Measurements from ENCODE around the gene CHM.

CHM gene

DNA sequence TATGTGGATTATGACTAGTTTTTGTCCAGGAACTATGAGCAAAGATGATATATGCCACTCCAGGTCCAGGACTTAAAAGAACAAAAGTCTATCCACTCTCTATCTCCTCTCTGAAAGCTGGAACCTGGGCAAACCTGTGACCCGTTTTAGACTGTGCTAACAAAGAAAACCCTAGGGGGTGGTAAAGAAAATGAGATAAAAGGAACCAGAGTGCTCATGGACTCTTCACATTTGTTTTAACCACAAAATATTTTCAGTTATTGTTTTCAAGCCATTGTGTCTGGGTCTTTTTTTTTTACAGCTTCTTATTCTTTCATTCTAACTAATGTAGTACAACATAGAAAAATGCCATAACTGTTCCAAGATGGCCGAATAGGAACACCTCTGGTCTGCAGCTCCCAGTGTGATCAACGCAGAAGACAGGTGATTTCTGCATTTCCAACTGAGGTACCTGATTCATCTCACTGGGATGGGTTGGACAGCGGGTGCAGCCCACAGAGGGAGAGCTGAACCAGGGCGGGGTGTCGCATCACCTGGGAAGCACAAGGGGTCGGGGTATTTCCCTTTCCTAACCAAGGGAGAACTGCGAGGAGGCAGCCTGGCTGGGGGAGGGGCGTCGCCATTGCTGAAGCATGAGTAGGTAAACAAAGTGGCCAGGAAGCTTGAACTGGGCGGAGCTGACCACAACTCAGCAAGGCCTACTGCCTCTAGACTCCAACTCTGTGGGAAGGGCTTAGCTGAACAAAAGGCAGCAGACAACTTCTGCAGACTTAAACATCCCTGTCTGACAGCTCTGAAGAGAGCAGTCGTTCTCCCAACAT, 45.1 kb downstream of the CHM start:
- no peak for TF ChIP-seq POLR2AphosphoS5 (IDR thresholded peaks at IDR 0.05; ENCODE audit: low read depth, low read length)
- no peak for TF ChIP-seq POLR2A (IDR thresholded peaks at IDR 0.05; ENCODE audit: low read depth, low read length)
- TF ChIP-seq TAF1 (IDR thresholded peaks at IDR 0.05; ENCODE audit: low read depth, low read length) = no peak
- TF ChIP-seq PAX5 (IDR thresholded peaks at IDR 0.05; ENCODE audit: insufficient read depth, low read length, severe bottlenecking) = no peak
- TF ChIP-seq SPI1 (IDR thresholded peaks at IDR 0.05; ENCODE audit: low read depth, low read length) = no peak
- no peak for TF ChIP-seq POU2F2 (IDR thresholded peaks at IDR 0.05; ENCODE audit: low read depth, low read length)
- DNase-seq (ENCODE audit: insufficient read length, low spot score) = no peak
- FAIRE-seq = no peak

DNA sequence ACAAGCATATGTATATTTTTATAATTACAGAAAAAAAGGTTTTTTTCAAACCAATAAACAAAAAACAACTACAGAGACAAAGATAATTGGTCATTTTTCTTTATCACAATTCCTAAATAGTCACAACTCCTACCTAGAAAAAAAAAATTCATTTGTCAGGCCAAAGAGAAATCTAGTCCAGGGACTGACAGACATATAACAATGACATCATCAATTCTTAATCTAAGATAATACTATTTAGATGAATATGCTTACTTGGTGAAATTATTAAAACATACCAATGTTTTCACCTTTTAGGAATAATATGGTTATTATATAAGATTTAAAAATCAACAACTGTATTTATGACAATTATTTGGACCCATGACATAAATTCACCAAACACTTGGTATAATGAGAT, 48.4 kb downstream of the CHM start:
- no peak for TF ChIP-seq TAF1 (IDR thresholded peaks at IDR 0.05; ENCODE audit: low read depth, low read length)
- TF ChIP-seq PAX5 (IDR thresholded peaks at IDR 0.05; ENCODE audit: insufficient read depth, low read length, severe bottlenecking) = no peak
- no peak for TF ChIP-seq POLR2AphosphoS5 (IDR thresholded peaks at IDR 0.05; ENCODE audit: low read depth, low read length)
- no peak for TF ChIP-seq POLR2A (IDR thresholded peaks at IDR 0.05; ENCODE audit: low read depth, low read length)
- no peak for TF ChIP-seq SPI1 (IDR thresholded peaks at IDR 0.05; ENCODE audit: low read depth, low read length)
- TF ChIP-seq POU2F2 (IDR thresholded peaks at IDR 0.05; ENCODE audit: low read depth, low read length) = no peak
- DNase-seq (ENCODE audit: insufficient read length, low spot score) (no peak), FAIRE-seq (no peak)

DNA sequence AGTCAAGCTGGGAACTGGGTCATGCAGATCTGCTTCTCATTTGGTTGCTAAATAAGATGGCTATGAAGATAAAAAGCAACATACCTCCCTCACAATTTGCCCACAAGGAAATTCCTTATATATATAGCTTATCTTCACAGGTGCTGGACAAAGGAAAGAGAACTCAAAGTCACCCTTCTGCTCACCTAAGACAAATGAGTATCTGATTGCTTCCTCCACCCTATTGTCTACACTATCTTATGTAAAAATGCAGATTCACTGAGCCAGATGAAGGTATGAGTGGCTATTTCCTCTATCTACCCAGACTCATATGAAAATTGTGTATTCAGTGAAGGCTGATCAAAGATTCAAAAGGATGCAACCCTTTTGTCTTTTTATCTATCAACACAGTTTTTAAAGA, 50.8 kb downstream of the CHM start:
- FAIRE-seq (no peak), DNase-seq (ENCODE audit: insufficient read length, low spot score) (no peak)
- TF ChIP-seq POU2F2 (IDR thresholded peaks at IDR 0.05; ENCODE audit: low read depth, low read length) (no peak), POLR2A (IDR thresholded peaks at IDR 0.05; ENCODE audit: low read depth, low read length) (no peak), SPI1 (IDR thresholded peaks at IDR 0.05; ENCODE audit: low read depth, low read length) (no peak), TAF1 (IDR thresholded peaks at IDR 0.05; ENCODE audit: low read depth, low read length) (no peak), PAX5 (IDR thresholded peaks at IDR 0.05; ENCODE audit: insufficient read depth, low read length, severe bottlenecking) (no peak), POLR2AphosphoS5 (IDR thresholded peaks at IDR 0.05; ENCODE audit: low read depth, low read length) (no peak)

DNA sequence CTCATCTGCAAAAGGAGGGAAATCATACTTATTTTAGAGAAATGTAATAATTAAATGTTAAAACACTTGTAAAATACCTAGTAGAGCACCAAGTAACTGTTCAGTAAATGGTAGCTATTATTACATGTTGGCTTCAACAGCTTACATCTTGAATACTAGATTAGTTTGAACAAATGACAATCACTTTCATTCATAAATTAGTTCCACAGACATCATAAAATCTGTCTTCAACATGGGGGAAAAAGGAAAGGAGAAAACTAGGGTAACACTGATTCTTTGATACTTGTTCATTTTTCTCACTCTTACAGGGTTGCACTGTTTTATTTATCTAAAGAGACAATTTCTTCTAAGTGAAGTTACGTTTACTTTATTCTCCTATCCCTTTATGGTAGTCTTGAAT, 51.7 kb downstream of the CHM start:
- TF ChIP-seq POLR2A (IDR thresholded peaks at IDR 0.05; ENCODE audit: low read depth, low read length) = no peak
- TF ChIP-seq SPI1 (IDR thresholded peaks at IDR 0.05; ENCODE audit: low read depth, low read length) = no peak
- no peak for TF ChIP-seq PAX5 (IDR thresholded peaks at IDR 0.05; ENCODE audit: insufficient read depth, low read length, severe bottlenecking)
- no peak for TF ChIP-seq TAF1 (IDR thresholded peaks at IDR 0.05; ENCODE audit: low read depth, low read length)
- no peak for TF ChIP-seq POU2F2 (IDR thresholded peaks at IDR 0.05; ENCODE audit: low read depth, low read length)
- no peak for TF ChIP-seq POLR2AphosphoS5 (IDR thresholded peaks at IDR 0.05; ENCODE audit: low read depth, low read length)
- DNase-seq (ENCODE audit: insufficient read length, low spot score) = no peak
- FAIRE-seq = no peak

DNA sequence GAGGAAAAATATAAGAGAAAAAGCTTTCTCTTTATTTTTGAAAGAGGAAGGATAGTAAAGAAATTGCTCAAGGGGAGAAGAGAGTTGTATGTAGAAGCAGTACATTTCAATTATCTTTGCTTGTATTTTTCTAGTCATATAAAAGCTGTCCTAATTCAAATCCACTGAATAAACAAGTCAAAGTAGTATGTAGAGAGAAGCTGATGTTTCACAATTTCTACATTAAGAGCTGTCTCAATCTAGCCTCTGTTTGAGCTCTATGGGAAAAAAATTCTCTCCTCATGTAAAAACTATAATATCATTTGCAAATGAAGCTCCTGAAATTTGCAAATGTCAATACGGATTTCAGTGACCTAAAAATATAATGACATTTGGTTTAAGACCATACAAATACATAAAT, 52.6 kb downstream of the CHM start:
- no peak for TF ChIP-seq POLR2AphosphoS5 (IDR thresholded peaks at IDR 0.05; ENCODE audit: low read depth, low read length)
- TF ChIP-seq SPI1 (IDR thresholded peaks at IDR 0.05; ENCODE audit: low read depth, low read length) = no peak
- TF ChIP-seq POU2F2 (IDR thresholded peaks at IDR 0.05; ENCODE audit: low read depth, low read length) = no peak
- TF ChIP-seq TAF1 (IDR thresholded peaks at IDR 0.05; ENCODE audit: low read depth, low read length) = no peak
- no peak for TF ChIP-seq POLR2A (IDR thresholded peaks at IDR 0.05; ENCODE audit: low read depth, low read length)
- DNase-seq (ENCODE audit: insufficient read length, low spot score) = no peak
- no peak for FAIRE-seq

DNA sequence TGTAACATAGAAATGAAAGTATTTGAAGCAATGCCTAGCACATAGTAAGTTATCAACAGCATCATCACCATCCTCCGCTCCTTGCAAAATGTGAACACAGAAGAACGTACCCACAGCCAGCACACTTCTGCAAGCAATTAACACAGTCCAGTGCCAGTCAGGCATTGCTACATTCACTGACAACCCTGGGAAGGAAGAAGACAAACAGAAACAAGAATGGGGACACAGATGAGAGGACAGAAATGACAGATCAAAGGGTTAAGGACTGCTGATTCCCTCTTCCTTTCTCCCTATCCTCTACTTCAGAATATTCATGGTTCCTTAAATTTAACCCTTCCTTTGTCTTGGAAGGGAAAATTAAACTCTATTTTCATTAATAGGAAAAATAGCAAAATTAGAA, 53.1 kb downstream of the CHM start:
- no peak for DNase-seq (ENCODE audit: insufficient read length, low spot score)
- no peak for TF ChIP-seq SPI1 (IDR thresholded peaks at IDR 0.05; ENCODE audit: low read depth, low read length)
- no peak for TF ChIP-seq POLR2A (IDR thresholded peaks at IDR 0.05; ENCODE audit: low read depth, low read length)
- TF ChIP-seq POLR2AphosphoS5 (IDR thresholded peaks at IDR 0.05; ENCODE audit: low read depth, low read length) = no peak
- TF ChIP-seq TAF1 (IDR thresholded peaks at IDR 0.05; ENCODE audit: low read depth, low read length) = no peak
- TF ChIP-seq POU2F2 (IDR thresholded peaks at IDR 0.05; ENCODE audit: low read depth, low read length) = no peak
- TF ChIP-seq PAX5 (IDR thresholded peaks at IDR 0.05; ENCODE audit: insufficient read depth, low read length, severe bottlenecking) = no peak
- FAIRE-seq = no peak

DNA sequence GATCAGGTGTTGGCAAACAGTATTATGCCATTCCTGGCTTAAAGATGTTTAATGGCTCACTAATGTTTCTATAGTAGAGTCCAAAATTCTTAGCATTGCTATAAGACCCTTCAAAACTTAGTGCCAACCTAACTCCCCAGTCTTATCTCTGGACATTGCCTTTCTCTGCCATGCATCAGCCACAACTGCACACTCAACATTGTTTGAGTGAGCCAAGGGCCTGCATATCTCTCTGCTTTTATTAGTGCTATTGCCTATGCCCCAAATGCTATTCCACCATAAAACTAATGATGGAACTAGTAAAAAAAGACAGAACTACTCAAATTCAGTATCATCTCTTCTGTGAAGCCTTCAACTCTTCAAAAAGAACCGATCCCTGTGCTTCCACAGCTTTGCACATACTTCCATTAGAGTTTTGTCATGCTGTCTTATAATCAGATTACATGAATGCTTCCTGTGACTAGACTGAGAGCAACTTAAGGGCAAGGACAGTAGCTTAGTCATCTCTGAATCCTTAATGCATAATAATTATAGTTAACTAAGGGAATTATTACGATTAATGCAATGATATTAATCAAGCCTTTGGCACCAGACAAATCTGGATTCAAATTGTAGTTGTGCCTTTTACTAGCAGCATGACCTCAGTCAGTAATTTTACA, 53.7 kb downstream of the CHM start:
- no peak for FAIRE-seq
- DNase-seq (ENCODE audit: insufficient read length, low spot score) = no peak
- TF ChIP-seq POLR2A (IDR thresholded peaks at IDR 0.05; ENCODE audit: low read depth, low read length) = no peak
- no peak for TF ChIP-seq TAF1 (IDR thresholded peaks at IDR 0.05; ENCODE audit: low read depth, low read length)
- TF ChIP-seq PAX5 (IDR thresholded peaks at IDR 0.05; ENCODE audit: insufficient read depth, low read length, severe bottlenecking) = no peak
- TF ChIP-seq POU2F2 (IDR thresholded peaks at IDR 0.05; ENCODE audit: low read depth, low read length) = no peak
- no peak for TF ChIP-seq POLR2AphosphoS5 (IDR thresholded peaks at IDR 0.05; ENCODE audit: low read depth, low read length)

DNA sequence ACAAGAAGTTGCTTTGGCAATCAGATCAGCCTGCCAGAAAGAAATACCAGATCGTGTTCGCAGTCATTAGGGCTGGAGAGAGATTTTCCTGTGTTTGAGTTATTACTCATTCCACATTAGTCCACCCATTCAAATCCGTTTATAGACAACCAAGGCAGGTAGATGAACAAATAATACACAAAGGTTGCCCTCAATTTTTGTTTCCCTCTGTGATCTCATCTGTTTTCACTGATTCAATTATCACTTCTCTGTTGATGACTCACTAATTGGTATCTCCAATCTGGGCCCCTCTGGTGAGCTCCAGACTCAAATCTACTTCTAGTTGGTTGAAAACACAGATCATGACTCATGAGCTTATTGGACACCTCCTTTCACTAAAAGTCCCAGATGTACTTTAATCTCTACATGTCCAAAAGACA, 54.5 kb downstream of the CHM start:
- FAIRE-seq (no peak), DNase-seq (ENCODE audit: insufficient read length, low spot score) (no peak)
- no peak for TF ChIP-seq POU2F2 (IDR thresholded peaks at IDR 0.05; ENCODE audit: low read depth, low read length)
- no peak for TF ChIP-seq PAX5 (IDR thresholded peaks at IDR 0.05; ENCODE audit: insufficient read depth, low read length, severe bottlenecking)
- TF ChIP-seq POLR2AphosphoS5 (IDR thresholded peaks at IDR 0.05; ENCODE audit: low read depth, low read length) = no peak
- no peak for TF ChIP-seq TAF1 (IDR thresholded peaks at IDR 0.05; ENCODE audit: low read depth, low read length)
- TF ChIP-seq POLR2A (IDR thresholded peaks at IDR 0.05; ENCODE audit: low read depth, low read length) = no peak
- no peak for TF ChIP-seq SPI1 (IDR thresholded peaks at IDR 0.05; ENCODE audit: low read depth, low read length)

DNA sequence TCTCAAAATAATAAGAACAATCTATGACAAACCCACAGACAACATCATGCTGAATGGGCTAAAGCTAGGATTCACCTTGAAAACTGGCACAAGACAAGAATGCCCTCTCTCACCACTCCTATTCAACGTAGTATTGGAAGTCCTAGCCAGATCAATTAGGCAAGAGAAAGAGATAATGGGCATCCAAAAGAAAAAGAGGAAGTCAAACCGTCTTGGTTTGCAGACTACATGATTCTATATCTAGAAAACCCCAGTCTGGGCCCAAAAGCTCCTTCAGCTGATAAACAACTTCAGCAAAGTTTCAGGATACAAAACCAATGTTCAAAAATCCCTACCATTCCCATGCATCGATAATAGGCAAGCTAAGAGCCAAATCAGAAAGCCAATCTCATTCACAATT, 59.0 kb downstream of the CHM start:
- TF ChIP-seq SPI1 (IDR thresholded peaks at IDR 0.05; ENCODE audit: low read depth, low read length) (peak; percentile 75), PAX5 (IDR thresholded peaks at IDR 0.05; ENCODE audit: insufficient read depth, low read length, severe bottlenecking) (no peak)
- DNase-seq (ENCODE audit: insufficient read length, low spot score) (no peak), FAIRE-seq (peak; percentile 59)

Data from GM12891 (cell line).